KMS-11 (cell line): ENCODE measurements around the gene COX6B1.

Experiments used
- H2AFZ ChIP-seq: fragments of 200-600 bp; sonication (generic); 2 replicates; pipeline ENCODE4 v1.6.1; 2016; ENCODE audit warnings: antibody characterized with exemption, mixed run types, low read depth
- H3K27ac ChIP-seq: fragments of 200-600 bp; sonication (generic); 2 replicates; pipeline ENCODE4 v1.6.1; 2016; ENCODE audit warnings: mild to moderate bottlenecking, mixed run types
- H3K27me3 ChIP-seq: fragments of 200-600 bp; sonication (generic); 2 replicates; pipeline ENCODE4 v1.6.1; 2017; ENCODE audit warnings: mild to moderate bottlenecking, low read depth, mixed run types, moderate library complexity; ENCODE audit not compliant: insufficient read depth
- H3K36me3 ChIP-seq: fragments of 200-600 bp; sonication (generic); 2 replicates; pipeline ENCODE4 v1.6.1; 2017; ENCODE audit warnings: mild to moderate bottlenecking, mixed run types; ENCODE audit not compliant: insufficient read depth
- H3K4me1 ChIP-seq: fragments of 200-600 bp; sonication (generic); 2 replicates; pipeline ENCODE4 v1.6.1; 2016; ENCODE audit warnings: mild to moderate bottlenecking, low read depth, mixed run types; ENCODE audit not compliant: poor library complexity, severe bottlenecking
- H3K4me2 ChIP-seq: fragments of 200-600 bp; sonication (generic); 2 replicates; pipeline ENCODE4 v1.7.0; 2016; ENCODE audit warnings: mild to moderate bottlenecking, mixed run types
- H3K4me3 ChIP-seq: fragments of 200-600 bp; sonication (generic); IDR thresholded peaks from 2 replicates; pipeline ENCODE4 v1.6.1; 2017; ENCODE audit warnings: low read depth, low read length, mixed read lengths; ENCODE audit not compliant: insufficient read depth
- H3K79me2 ChIP-seq: fragments of 200-600 bp; sonication (generic); 2 replicates; pipeline ENCODE4 v1.6.1; 2016; ENCODE audit warnings: low read depth, mixed run types; ENCODE audit not compliant: insufficient read depth
- H3K9ac ChIP-seq: fragments of 200-600 bp; sonication (generic); 2 replicates; pipeline ENCODE4 v1.6.1; 2016; ENCODE audit warnings: mild to moderate bottlenecking, mixed run types
- H4K20me1 ChIP-seq: fragments of 200-600 bp; sonication (generic); 2 replicates; pipeline ENCODE4 v1.6.1; 2016; ENCODE audit warnings: mild to moderate bottlenecking, mixed run types; ENCODE audit not compliant: insufficient read depth
- TF ChIP-seq, protein P1 (sequence below): fragments of 200-600 bp; sonication (generic); conservative IDR thresholded peaks from 2 replicates; pipeline ENCODE4 v1.6.1; 2017; ENCODE audit warnings: low read depth, mild to moderate bottlenecking, antibody characterized with exemption, low read length, moderate library complexity, mixed read lengths

COX6B1 gene

DNA sequence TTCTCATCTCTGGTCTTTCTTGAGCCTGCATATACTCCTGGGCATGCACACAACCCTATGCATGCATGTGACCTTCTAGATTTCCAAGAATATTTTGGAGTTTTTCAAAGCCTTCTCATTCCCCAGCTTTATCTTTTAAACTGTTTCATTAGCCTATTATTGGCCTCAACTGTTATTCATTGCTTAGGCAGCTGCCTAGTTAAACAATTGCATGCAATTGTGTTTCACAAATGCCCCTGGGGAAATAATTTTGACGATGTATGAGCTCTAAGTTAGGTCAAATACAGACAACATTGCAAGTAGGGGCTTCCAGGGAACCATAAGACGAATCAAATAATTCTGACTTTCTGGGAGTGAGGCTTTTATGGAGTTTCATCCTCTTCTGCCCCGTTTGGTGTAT, 15.9 kb downstream of the COX6B1 start:
- Histone ChIP-seq H4K20me1 (no peaks in the 10 kb centered on the region), H3K9ac (no peak overlapping the region), H3K4me3 (no peak overlapping the region), H3K27me3 (peaks cover 23% of the 10 kb centered on the region; the same call in 1 of the 2 replicates), H2AFZ (no peak overlapping the region), H3K79me2 (no peaks in the 10 kb centered on the region), H3K4me2 (no peak overlapping the region), H3K4me1 (no peaks in the 10 kb centered on the region), H3K27ac (no peak overlapping the region), H3K36me3 (no peaks in the 10 kb centered on the region)
- TF ChIP-seq, protein P1, sequence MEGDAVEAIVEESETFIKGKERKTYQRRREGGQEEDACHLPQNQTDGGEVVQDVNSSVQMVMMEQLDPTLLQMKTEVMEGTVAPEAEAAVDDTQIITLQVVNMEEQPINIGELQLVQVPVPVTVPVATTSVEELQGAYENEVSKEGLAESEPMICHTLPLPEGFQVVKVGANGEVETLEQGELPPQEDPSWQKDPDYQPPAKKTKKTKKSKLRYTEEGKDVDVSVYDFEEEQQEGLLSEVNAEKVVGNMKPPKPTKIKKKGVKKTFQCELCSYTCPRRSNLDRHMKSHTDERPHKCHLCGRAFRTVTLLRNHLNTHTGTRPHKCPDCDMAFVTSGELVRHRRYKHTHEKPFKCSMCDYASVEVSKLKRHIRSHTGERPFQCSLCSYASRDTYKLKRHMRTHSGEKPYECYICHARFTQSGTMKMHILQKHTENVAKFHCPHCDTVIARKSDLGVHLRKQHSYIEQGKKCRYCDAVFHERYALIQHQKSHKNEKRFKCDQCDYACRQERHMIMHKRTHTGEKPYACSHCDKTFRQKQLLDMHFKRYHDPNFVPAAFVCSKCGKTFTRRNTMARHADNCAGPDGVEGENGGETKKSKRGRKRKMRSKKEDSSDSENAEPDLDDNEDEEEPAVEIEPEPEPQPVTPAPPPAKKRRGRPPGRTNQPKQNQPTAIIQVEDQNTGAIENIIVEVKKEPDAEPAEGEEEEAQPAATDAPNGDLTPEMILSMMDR = no peak

DNA sequence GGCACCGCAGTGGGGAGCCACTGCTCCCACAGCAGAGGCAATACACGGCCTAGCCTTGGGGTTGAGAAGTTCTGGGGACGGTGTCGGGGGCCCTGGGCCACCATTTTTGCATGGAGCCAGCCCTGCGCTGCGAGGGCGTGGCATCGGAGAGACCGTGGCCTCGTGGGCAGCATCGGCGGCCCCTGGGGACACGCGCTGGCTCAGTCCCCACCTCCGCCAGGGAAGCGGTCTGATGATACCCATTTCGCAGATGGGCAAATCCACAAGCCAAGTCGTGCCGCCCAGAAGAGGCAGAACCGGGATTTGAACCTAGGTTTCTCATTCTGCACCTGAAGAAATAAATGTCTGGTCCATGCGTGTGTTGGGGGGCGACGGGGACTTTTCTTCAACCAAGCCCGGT, 17.0 kb downstream of the COX6B1 start:
- H3K9ac ChIP-seq = no peak overlapping the region
- TF ChIP-seq, protein P1 = no peak
- H3K27me3 ChIP-seq = peaks cover 33% of the 10 kb centered on the region; the same call in 1 of the 2 replicates
- no peaks in the 10 kb centered on the region for H4K20me1 ChIP-seq
- H3K4me3 ChIP-seq = no peak overlapping the region
- no peaks in the 10 kb centered on the region for H3K79me2 ChIP-seq
- H3K4me2 ChIP-seq = no peak overlapping the region
- no peak overlapping the region for H2AFZ ChIP-seq
- no peaks in the 10 kb centered on the region for H3K4me1 ChIP-seq
- no peaks in the 10 kb centered on the region for H3K36me3 ChIP-seq
- H3K27ac ChIP-seq = no peak overlapping the region

DNA sequence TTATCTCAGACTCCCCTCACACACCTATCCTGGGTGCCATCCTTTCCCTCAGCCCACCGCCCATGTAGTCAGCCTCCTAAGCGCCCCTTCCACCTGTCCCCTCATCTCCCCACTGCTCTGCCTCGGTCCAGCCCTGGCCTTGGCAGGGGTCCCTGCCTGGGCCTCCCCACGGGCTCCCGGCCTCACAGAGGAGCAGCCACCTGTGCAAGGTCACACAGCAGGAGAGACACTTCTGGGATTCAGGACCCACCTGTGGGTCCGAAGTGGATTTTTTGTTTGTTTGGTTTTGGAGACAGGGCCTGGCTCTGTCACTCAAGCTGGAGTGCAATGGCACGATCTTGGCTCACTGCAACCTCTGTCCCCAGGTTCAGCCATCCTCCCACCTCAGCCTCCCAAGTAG, 17.5 kb downstream of the COX6B1 start:
- Histone ChIP-seq H4K20me1 (no peaks in the 10 kb centered on the region), H3K4me2 (no peak overlapping the region), H3K4me3 (no peak overlapping the region), H3K27ac (no peak overlapping the region), H3K36me3 (no peaks in the 10 kb centered on the region), H2AFZ (no peak overlapping the region), H3K4me1 (no peaks in the 10 kb centered on the region), H3K9ac (no peak overlapping the region), H3K27me3 (peaks cover 33% of the 10 kb centered on the region; the same call in 1 of the 2 replicates), H3K79me2 (no peaks in the 10 kb centered on the region)
- TF ChIP-seq, protein P1 = no peak

DNA sequence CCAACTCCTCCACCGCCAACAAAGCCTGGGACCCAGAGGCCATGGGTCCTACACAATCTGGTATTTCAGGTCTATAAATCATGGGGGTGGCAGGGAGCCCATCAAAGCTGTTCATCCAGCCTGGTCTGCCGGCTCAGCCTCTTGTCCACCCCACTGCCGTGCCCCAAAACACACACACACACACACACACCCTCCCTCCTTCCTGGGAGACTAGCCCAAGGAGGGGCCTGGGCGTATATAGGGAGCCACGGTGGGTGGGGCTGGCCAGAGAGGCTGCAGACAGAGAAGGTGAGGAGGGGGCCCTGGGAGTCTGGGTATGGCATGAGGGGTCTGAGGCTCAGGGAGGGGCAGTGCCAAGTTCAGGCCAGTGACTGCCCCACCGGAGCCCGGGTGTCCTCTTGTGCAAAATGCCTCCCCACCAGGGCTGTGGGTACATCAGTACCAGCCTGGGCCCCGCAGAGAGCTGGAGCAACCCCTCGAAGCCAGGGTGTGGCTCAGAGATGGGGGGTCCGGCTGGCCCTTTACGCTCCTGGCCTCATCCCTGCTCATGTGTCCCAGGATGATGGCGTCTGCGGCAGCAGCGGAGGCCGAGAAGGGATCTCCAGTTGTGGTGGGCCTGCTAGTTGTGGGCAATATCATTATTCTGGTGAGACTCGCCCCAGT, 18.3 kb downstream of the COX6B1 start, which contains the start of gene UPK1A:
Gene UPK1A (plus strand): TSS at position 267 of the 663 bp plus-strand sequence. CDS start 296 bp downstream, at position 563.
- Histone ChIP-seq H2AFZ (no peak within 1 kb of the TSS), H3K27me3 (peaks cover 37% of the 10 kb centered on the region; the same call in 1 of the 2 replicates), H3K27ac (no peak within 1 kb of the TSS), H3K36me3 (no peaks in the 10 kb centered on the region), H3K4me3 (no peak within 1 kb of the TSS), H3K79me2 (no peaks in the 10 kb centered on the region), H3K4me1 (no peaks in the 10 kb centered on the region), H3K4me2 (no peak within 1 kb of the TSS), H3K9ac (no peak within 1 kb of the TSS), H4K20me1 (no peaks in the 10 kb centered on the region)
- TF ChIP-seq, protein P1 = no peak
